Spleen (tissue), 3 donors: ENCODE measurements around the gene KCNJ12.

ENCODE experiments used
- POLR2A ChIP-seq, 3 donors: fragments of 450-650 bp; IDR thresholded peaks; one replicate each; pipeline ENCODE4 v1.5.1; 2017; ENCODE audit warnings: antibody characterized with exemption in 3 of 3, mild to moderate bottlenecking in 1 of 3
- POLR2AphosphoS5 ChIP-seq, 3 donors: sonication (generic); formaldehyde crosslinking; IDR thresholded peaks; one replicate each; pipeline ENCODE4 v1.5.1; 2017; ENCODE audit warnings: antibody characterized with exemption in 3 of 3

DNA sequence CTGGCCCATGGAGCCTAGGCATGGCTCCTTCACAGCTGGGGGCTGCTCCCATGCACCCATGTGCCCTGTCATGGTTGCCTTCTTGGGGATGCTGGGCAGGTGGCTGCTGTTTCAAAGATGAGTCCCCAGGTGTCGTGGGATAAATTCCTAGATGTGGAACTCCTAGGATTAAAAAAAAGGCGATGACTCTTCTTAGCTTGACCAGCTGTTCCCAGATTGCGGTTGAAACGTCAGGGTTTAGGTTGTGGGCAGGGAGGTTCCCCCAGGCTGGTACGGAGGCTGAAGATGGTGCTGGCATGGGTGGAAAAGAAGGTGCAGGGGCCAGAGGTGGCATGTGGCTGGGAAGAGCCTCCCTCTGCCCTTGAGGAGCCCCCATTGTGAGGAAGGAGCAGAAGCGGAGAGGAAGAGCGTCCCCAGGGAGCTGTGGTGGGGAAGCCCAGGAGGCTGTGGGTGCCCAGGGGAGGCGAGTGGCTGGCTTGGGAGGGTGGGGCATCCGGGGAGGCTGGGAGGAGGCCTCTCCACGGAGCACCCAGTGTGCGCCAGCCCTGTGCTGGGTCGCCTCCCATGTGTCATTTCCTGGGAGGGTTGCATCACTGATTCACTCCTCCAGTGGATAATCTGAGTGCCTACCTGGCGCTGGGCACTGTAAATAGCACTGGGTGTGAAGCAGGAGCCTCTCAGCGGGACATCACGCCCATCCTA, 7.5 kb upstream of the KCNJ12 start:
- TF ChIP-seq POLR2A (IDR thresholded peaks at IDR 0.05): no peak
- peak in 1 of 3 donors; percentile 12 for TF ChIP-seq POLR2AphosphoS5 (IDR thresholded peaks at IDR 0.05)
